H1 (cell line): ENCODE data around the gene CTIF. TPM values are rescaled to one million over a fixed set of nuclear protein-coding genes. Genes with fewer than 3 reads are reported as not detected.

Experiments used
- CBX8 ChIP-seq: fragments of 300-800, 300-1000 bp; sonication (generic); IDR thresholded peaks from 2 replicates; pipeline ENCODE4 v1.7.1; 2016; ENCODE audit warnings: low read depth, low read length, borderline replicate concordance
- CTCF ChIP-seq, 3 experiments: IDR thresholded peaks; 1 replicate in 2 of 3; 2 replicates in 1 of 3; pipeline versions ENCODE4 v1.5.1 to v1.6.1; 2011; ENCODE audit warnings: low read length in 3 of 3, mild to moderate bottlenecking in 3 of 3, inconsistent platforms in 2 of 3, low read depth in 1 of 3, moderate library complexity in 1 of 3; ENCODE audit not compliant: insufficient read depth in 1 of 3; ENCODE audit errors: control extremely low read depth in 1 of 3
- RFX5 ChIP-seq: IDR thresholded peaks from 2 replicates; pipeline ENCODE4 v1.6.1; 2011; ENCODE audit warnings: low read depth, low read length, improper control_type of control experiment, borderline replicate concordance
- RNF2 ChIP-seq: fragments of 200-900, 300-1000 bp; sonication (generic); IDR thresholded peaks from 2 replicates; pipeline ENCODE4 v1.7.1; 2016; ENCODE audit warnings: borderline replicate concordance, low read depth, mild to moderate bottlenecking, antibody characterized with exemption, low read length; ENCODE audit not compliant: poor library complexity, severe bottlenecking; ENCODE audit errors: missing control alignments
- polyA plus RNA-seq, 7 experiments: library from polyadenylated mRNA; depleted of rRNA in 3 of 7; stranded (reverse) in 5 of 7; unstranded in 2 of 7; fragments of >200 nt in 5 of 7; fragments of 200-250 nt in 2 of 7; gene quantifications; 1 replicate in 5 of 7; 2 replicates in 1 of 7; 4 replicates in 1 of 7; pipeline versions ENCODE4 v1.2.1 to v1.2.3, GENCODE V29; 2011 to 2013; ENCODE audit warnings: missing spikeins in 2 of 7, mixed read lengths in 2 of 7
- total RNA-seq: library from RNA; stranded (reverse); fragmentation: NEBNext Ultra II Directional; extraction: Animal tissue kit (Norgen Biotek cat#: 25700); gene quantifications from 2 replicates; pipeline ENCODE4 v1.2.1, GENCODE V29; 2021
- TF ChIP-seq, protein P1 (sequence below): IDR thresholded peaks from 2 replicates; pipeline ENCODE4 v1.6.1; 2012; ENCODE audit warnings: low read length, inconsistent platforms

Gene CTIF
- total and polyA plus RNA-seq, 2 of the 8 experiments (the other 6 are each of a cell fraction or from before 2014, with no cell fraction given): 9.0 to 17.8 TPM

GRCh38 chr18:48745293-48745692 lies 206.5 kb downstream of the CTIF start (continued):
- TF ChIP-seq CTCF (IDR thresholded peaks at IDR 0.05; ENCODE audit: control extremely low read depth in 1 of 3, insufficient read depth in 1 of 3, low read depth in 1 of 3, low read length in 3 of 3) (no peak), RNF2 (no peak), RFX5 (no peak), CBX8 (no peak)
- TF ChIP-seq, protein P1, sequence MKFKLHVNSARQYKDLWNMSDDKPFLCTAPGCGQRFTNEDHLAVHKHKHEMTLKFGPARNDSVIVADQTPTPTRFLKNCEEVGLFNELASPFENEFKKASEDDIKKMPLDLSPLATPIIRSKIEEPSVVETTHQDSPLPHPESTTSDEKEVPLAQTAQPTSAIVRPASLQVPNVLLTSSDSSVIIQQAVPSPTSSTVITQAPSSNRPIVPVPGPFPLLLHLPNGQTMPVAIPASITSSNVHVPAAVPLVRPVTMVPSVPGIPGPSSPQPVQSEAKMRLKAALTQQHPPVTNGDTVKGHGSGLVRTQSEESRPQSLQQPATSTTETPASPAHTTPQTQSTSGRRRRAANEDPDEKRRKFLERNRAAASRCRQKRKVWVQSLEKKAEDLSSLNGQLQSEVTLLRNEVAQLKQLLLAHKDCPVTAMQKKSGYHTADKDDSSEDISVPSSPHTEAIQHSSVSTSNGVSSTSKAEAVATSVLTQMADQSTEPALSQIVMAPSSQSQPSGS: no peak
- TF ChIP-seq, all 59 proteins: peak for 0
